Activated CD4-positive, CD25-positive, alpha-beta regulatory T cell treated with anti-CD3 and anti-CD28 coated beads, Interleukin-2, amount 50 U/mL, for 24 hours (primary cell): ENCODE results near the gene ARHGAP44.
A peak's percentile ranks its signal among the peaks of the same experiment; 100 is the strongest.

Experiments used
- ATAC-seq, 2 donors: fragments of 150-1000 bp; cut with Tn5 transposase; one replicate each; pipeline ENCODE4 v1.10.0; 2021; ENCODE audit warnings: mild to moderate bottlenecking in 1 of 2, moderate library complexity in 1 of 2

ARHGAP44 gene

GRCh38 chr17:13030459-13031300 lies 241.4 kb downstream of the ARHGAP44 start:
- ATAC-seq, result no peak

GRCh38 chr17:13031718-13032350 lies 242.5 kb downstream of the ARHGAP44 start:
- ATAC-seq, result peak; percentile 41 to 44

GRCh38 chr17:13035420-13035819 lies 246.1 kb downstream of the ARHGAP44 start:
- no peak for ATAC-seq

GRCh38 chr17:13036751-13037150 lies 247.5 kb downstream of the ARHGAP44 start:
- ATAC-seq, result no peak

GRCh38 chr17:13038931-13039665 lies 249.8 kb downstream of the ARHGAP44 start:
- no peak for ATAC-seq
